Stomach smooth muscle (tissue), 2 donors: Measurements from ENCODE around the gene AGBL4.

Experiments used
- H3K27ac ChIP-seq: one replicate; pipeline ENCODE4 v1.7.0; 2013; ENCODE audit warnings: mild to moderate bottlenecking, low read length, inconsistent platforms
- H3K27me3 ChIP-seq, 2 donors: one replicate each; pipeline ENCODE4 v1.7.0; 2013; ENCODE audit warnings: low read length in 2 of 2; ENCODE audit not compliant: insufficient read depth in 2 of 2, control insufficient read depth in 1 of 2
- H3K36me3 ChIP-seq, 2 donors: one replicate each; pipeline ENCODE4 v1.7.0; 2013; ENCODE audit warnings: low read length in 2 of 2; ENCODE audit not compliant: control insufficient read depth in 2 of 2, insufficient read depth in 2 of 2
- H3K4me1 ChIP-seq: one replicate; pipeline ENCODE4 v1.7.0; 2013; ENCODE audit warnings: low read length; ENCODE audit not compliant: control insufficient read depth, insufficient read depth
- H3K4me3 ChIP-seq, 2 donors: one replicate each; pipeline ENCODE4 v1.7.0; 2013; ENCODE audit warnings: low read length in 2 of 2
- H3K9ac ChIP-seq, 2 donors: one replicate each; pipeline ENCODE4 v1.7.0; 2013; ENCODE audit warnings: low read length in 2 of 2, mild to moderate bottlenecking in 1 of 2
- H3K9me3 ChIP-seq, 2 donors: one replicate each; pipeline ENCODE4 v1.7.0; 2013; ENCODE audit warnings: low read length in 2 of 2; ENCODE audit not compliant: control insufficient read depth in 2 of 2
- donor health status: healthy.
- donor health status: Pancreatic carcinoma.

AGBL4 gene

GRCh38 chr1:49197081-49197480 is 826.7 kb downstream of the AGBL4 start:
- no peak overlapping the region for H3K27ac ChIP-seq
- H3K36me3 ChIP-seq: no peaks in the 10 kb centered on the region
- H3K9me3 ChIP-seq: peaks cover 3 to 7% of the 10 kb centered on the region in 2 donors
- H3K4me1 ChIP-seq: no peaks in the 10 kb centered on the region
- H3K27me3 ChIP-seq: no peaks in the 10 kb centered on the region
- H3K9ac ChIP-seq: no peak overlapping the region
- no peak overlapping the region for H3K4me3 ChIP-seq

GRCh38 chr1:49190138-49190537 is 833.6 kb downstream of the AGBL4 start:
- H3K4me1 ChIP-seq: no peaks in the 10 kb centered on the region
- H3K9ac ChIP-seq: no peak overlapping the region
- H3K4me3 ChIP-seq: no peak overlapping the region
- H3K36me3 ChIP-seq: no peaks in the 10 kb centered on the region
- H3K27me3 ChIP-seq: no peaks in the 10 kb centered on the region
- peaks cover 0 to 7% of the 10 kb centered on the region in 2 donors for H3K9me3 ChIP-seq
- H3K27ac ChIP-seq: no peak overlapping the region

GRCh38 chr1:49187056-49187455 is 836.7 kb downstream of the AGBL4 start:
- Histone ChIP-seq H3K36me3 (no peaks in the 10 kb centered on the region), H3K9ac (no peak overlapping the region), H3K27me3 (no peaks in the 10 kb centered on the region), H3K4me1 (no peaks in the 10 kb centered on the region), H3K9me3 (peaks cover 0 to 4% of the 10 kb centered on the region in 2 donors), H3K27ac (no peak overlapping the region), H3K4me3 (no peak overlapping the region)

- H3K9ac ChIP-seq: no peak overlapping the region
- H3K36me3 ChIP-seq: no peaks in the 10 kb centered on the region
- H3K27me3 ChIP-seq: no peaks in the 10 kb centered on the region
- no peak overlapping the region for H3K27ac ChIP-seq
- no peaks in the 10 kb centered on the region for H3K9me3 ChIP-seq
- no peak overlapping the region for H3K4me3 ChIP-seq
- no peaks in the 10 kb centered on the region for H3K4me1 ChIP-seq
Observed at GRCh38 chr1:49185450-49185980, 838.2 kb downstream of the AGBL4 start.

- H3K27me3 ChIP-seq: no peaks in the 10 kb centered on the region
Observed at GRCh38 chr1:49183489-49183888, 840.3 kb downstream of the AGBL4 start.

GRCh38 chr1:49181033-49181432 is 842.7 kb downstream of the AGBL4 start:
- Histone ChIP-seq H3K27ac (no peak overlapping the region), H3K9me3 (no peaks in the 10 kb centered on the region), H3K27me3 (no peaks in the 10 kb centered on the region), H3K9ac (no peak overlapping the region), H3K36me3 (no peaks in the 10 kb centered on the region), H3K4me1 (no peaks in the 10 kb centered on the region), H3K4me3 (no peak overlapping the region)

More at GRCh38 chr1:49183489-49183888, 840.3 kb downstream of the AGBL4 start:
- no peak overlapping the region for H3K27ac ChIP-seq
- H3K4me3 ChIP-seq: no peak overlapping the region
- H3K9ac ChIP-seq: no peak overlapping the region
- H3K4me1 ChIP-seq: no peaks in the 10 kb centered on the region
- no peaks in the 10 kb centered on the region for H3K36me3 ChIP-seq
- H3K9me3 ChIP-seq: no peaks in the 10 kb centered on the region

GRCh38 chr1:49171941-49172593 is 851.7 kb downstream of the AGBL4 start:
- H3K9ac ChIP-seq: no peak overlapping the region
- no peaks in the 10 kb centered on the region for H3K4me1 ChIP-seq
- H3K27me3 ChIP-seq: no peaks in the 10 kb centered on the region
- H3K36me3 ChIP-seq: no peaks in the 10 kb centered on the region
- H3K9me3 ChIP-seq: no peaks in the 10 kb centered on the region
- no peak overlapping the region for H3K4me3 ChIP-seq
- H3K27ac ChIP-seq: no peak overlapping the region

GRCh38 chr1:49166031-49166430 is 857.7 kb downstream of the AGBL4 start:
- Histone ChIP-seq H3K36me3 (no peaks in the 10 kb centered on the region), H3K27me3 (no peaks in the 10 kb centered on the region)

GRCh38 chr1:49163031-49163430 is 860.7 kb downstream of the AGBL4 start:
- H3K27me3 ChIP-seq: no peaks in the 10 kb centered on the region
- no peak overlapping the region for H3K9ac ChIP-seq
- H3K9me3 ChIP-seq: no peaks in the 10 kb centered on the region
- H3K4me3 ChIP-seq: no peak overlapping the region
- no peaks in the 10 kb centered on the region for H3K4me1 ChIP-seq
- H3K27ac ChIP-seq: no peak overlapping the region
- H3K36me3 ChIP-seq: no peaks in the 10 kb centered on the region

More at GRCh38 chr1:49166031-49166430, 857.7 kb downstream of the AGBL4 start:
- no peak overlapping the region for H3K4me3 ChIP-seq
- no peaks in the 10 kb centered on the region for H3K9me3 ChIP-seq
- H3K27ac ChIP-seq: no peak overlapping the region
- no peaks in the 10 kb centered on the region for H3K4me1 ChIP-seq
- no peak overlapping the region for H3K9ac ChIP-seq

GRCh38 chr1:49160677-49161076 is 863.1 kb downstream of the AGBL4 start:
- no peaks in the 10 kb centered on the region for H3K36me3 ChIP-seq
- H3K27me3 ChIP-seq: no peaks in the 10 kb centered on the region
- H3K27ac ChIP-seq: no peak overlapping the region
- H3K4me1 ChIP-seq: no peaks in the 10 kb centered on the region
- H3K9ac ChIP-seq: no peak overlapping the region
- no peaks in the 10 kb centered on the region for H3K9me3 ChIP-seq
- H3K4me3 ChIP-seq: no peak overlapping the region

GRCh38 chr1:49136738-49137251 is 887.0 kb downstream of the AGBL4 start:
- Histone ChIP-seq H3K27me3 (no peaks in the 10 kb centered on the region), H3K9ac (no peak overlapping the region), H3K4me3 (no peak overlapping the region)

More at GRCh38 chr1:49136738-49137251, 887.0 kb downstream of the AGBL4 start:
- H3K36me3 ChIP-seq: no peaks in the 10 kb centered on the region
- peaks cover 3% of the 10 kb centered on the region in 2 donors for H3K9me3 ChIP-seq
- H3K4me1 ChIP-seq: no peaks in the 10 kb centered on the region
- H3K27ac ChIP-seq: no peak overlapping the region
